ENCODE data around the gene RENBP.

DNA sequence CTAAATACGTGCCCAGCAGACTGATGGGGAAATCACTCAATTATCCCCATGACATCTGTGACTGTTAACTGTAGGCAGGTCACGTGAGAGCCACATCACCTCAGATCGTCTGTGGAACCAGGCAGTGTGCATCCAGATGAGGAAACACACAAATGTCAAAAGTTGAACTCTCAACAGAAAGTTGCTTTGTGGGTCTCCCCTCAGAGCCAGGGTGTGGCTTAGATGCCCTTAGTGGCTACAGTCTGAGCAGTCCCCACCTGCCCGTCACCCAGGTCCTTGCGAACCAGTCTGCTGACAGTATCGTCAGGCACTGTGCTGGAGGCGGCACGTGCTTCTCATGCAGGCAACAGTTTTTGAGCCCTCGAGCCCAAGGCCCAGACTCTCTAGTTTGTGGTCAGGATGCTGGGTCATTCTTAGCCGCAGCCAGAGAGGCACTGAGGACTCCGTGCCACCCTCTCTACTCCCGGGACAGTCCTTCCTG lies 38.9 kb upstream of the RENBP start:
- TF ChIP-seq POLR2A (IDR thresholded peaks at IDR 0.05; ENCODE audit: insufficient read depth in 1 of 2, low read depth in 2 of 2, low read length in 2 of 2) (no peak), SALL2 (CRISPR knock-in tag; IDR thresholded peaks at IDR 0.05) (no peak), MYNN (CRISPR knock-in tag; IDR thresholded peaks at IDR 0.05; ENCODE audit: low read depth) (no peak), ZNF274 (CRISPR knock-in tag; IDR thresholded peaks at IDR 0.05) (no peak), NR3C1 (CRISPR knock-in tag; IDR thresholded peaks at IDR 0.05) (no peak), CTCF (CRISPR knock-in tag; IDR thresholded peaks at IDR 0.05) (no peak), PRMT3 (CRISPR knock-in tag; IDR thresholded peaks at IDR 0.05; ENCODE audit: borderline replicate concordance, low read depth) (no peak)

All from HepG2 (cell line).